ENCODE data around the gene XAGE2. TPM values are rescaled to one million over a fixed set of nuclear protein-coding genes. Genes with fewer than 3 reads are reported as not detected.

The XAGE2 gene
- total and polyA plus RNA-seq, 9 of the 15 experiments (the other 6 are each of a cell fraction or from before 2014, with no cell fraction given) = 0.14 to 0.36 (median 0.21) TPM; not detected in 6

DNA sequence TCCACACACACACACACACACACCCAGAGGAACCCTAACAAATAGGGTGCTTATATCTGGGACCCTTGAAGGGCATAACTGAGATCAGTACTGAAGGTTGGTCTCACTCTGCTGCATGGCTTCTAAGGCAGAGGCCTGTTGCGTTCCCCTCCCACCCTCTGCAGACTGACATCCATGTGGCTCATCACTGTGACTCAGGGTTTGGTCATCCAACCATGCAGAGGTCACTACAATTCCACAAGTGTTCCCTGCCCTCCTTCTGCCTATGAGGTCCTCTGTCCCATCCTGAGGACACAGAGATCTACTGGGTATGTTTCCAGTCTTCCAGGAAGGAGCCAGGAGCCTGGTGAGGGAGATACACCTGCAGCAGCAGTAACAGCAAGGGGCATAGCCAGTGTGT lies 55.8 kb downstream of the XAGE2 start:
- no peak overlapping the region for H2AFZ ChIP-seq (ENCODE audit: low read depth, low read length)
- CTCF ChIA-PET (ENCODE audit: low intra/inter-chr PET ratio) = no interaction called here
- DNase-seq (ENCODE audit: extremely low read depth in 1 of 4, low spot score in 3 of 4) = no peak
- no peaks in the 10 kb centered on the region for H3K79me2 ChIP-seq (ENCODE audit: control insufficient read depth, insufficient read depth, low read length)
- no peaks in the 10 kb centered on the region for H3K9me3 ChIP-seq (replicated peaks; ENCODE audit: control insufficient read depth, insufficient read depth, low read depth, low read length)
- intact Hi-C loops (cut with micrococcal nuclease) = no loop called here
- WGBS (ENCODE audit: insufficient coverage, low coverage, missing lambda C conversion rate) = 0% methylated on average over 1 of the region's 1 CpG
- H3K4me1 ChIP-seq (replicated peaks in 1 of 2; ENCODE audit: control insufficient read depth in 2 of 2, insufficient read depth in 2 of 2, low read length in 2 of 2) = no peaks in the 10 kb centered on the region; a peak in 1 of 5 replicates
- H3K36me3 ChIP-seq (ENCODE audit: control insufficient read depth, insufficient read depth, low read length) = no peaks in the 10 kb centered on the region
- POLR2A ChIA-PET = no interaction called here
- H3K9ac ChIP-seq (ENCODE audit: insufficient read depth in 1 of 2, low read depth in 2 of 2, low read length in 2 of 2) = no peak overlapping the region
- no peak overlapping the region for H3K4me2 ChIP-seq (ENCODE audit: insufficient read depth, low read length)
- peaks cover 0 to 16% of the 10 kb centered on the region in 2 experiments; a peak in 2 of 5 replicates for H3K27me3 ChIP-seq (ENCODE audit: control insufficient read depth in 2 of 2, insufficient read depth in 2 of 2, low read length in 2 of 2)
- no peaks in the 10 kb centered on the region for H3K9me1 ChIP-seq (ENCODE audit: control insufficient read depth, insufficient read depth, low read length)
- no peak for ATAC-seq
- no peaks in the 10 kb centered on the region for H4K20me1 ChIP-seq (replicated peaks; ENCODE audit: control insufficient read depth, insufficient read depth, low read length)
- BruUV-seq (replicated peaks) = no TSS peak
- TF ChIP-seq, protein P1, sequence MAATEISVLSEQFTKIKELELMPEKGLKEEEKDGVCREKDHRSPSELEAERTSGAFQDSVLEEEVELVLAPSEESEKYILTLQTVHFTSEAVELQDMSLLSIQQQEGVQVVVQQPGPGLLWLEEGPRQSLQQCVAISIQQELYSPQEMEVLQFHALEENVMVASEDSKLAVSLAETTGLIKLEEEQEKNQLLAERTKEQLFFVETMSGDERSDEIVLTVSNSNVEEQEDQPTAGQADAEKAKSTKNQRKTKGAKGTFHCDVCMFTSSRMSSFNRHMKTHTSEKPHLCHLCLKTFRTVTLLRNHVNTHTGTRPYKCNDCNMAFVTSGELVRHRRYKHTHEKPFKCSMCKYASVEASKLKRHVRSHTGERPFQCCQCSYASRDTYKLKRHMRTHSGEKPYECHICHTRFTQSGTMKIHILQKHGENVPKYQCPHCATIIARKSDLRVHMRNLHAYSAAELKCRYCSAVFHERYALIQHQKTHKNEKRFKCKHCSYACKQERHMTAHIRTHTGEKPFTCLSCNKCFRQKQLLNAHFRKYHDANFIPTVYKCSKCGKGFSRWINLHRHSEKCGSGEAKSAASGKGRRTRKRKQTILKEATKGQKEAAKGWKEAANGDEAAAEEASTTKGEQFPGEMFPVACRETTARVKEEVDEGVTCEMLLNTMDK (IDR thresholded peaks at IDR 0.05; ENCODE audit: borderline replicate concordance, insufficient read depth, low read depth, low read length, poor library complexity, severe bottlenecking) = no peak
- peak; percentile 77 for TF ChIP-seq FOSL1 (tag; conservative IDR thresholded peaks at IDR 0.05)
- TF ChIP-seq KDM4B (IDR thresholded peaks at IDR 0.05; ENCODE audit: borderline replicate concordance in 2 of 2, low read depth in 1 of 2) = no peak
- no peak for TF ChIP-seq ZHX1 (conservative IDR thresholded peaks at IDR 0.05; ENCODE audit: low read length)
- no peak overlapping the region for H3K27ac ChIP-seq (ENCODE audit: extremely low read depth, low read depth, low read length)
- H3K4me3 ChIP-seq = no peak overlapping the region
- no peak for FAIRE-seq
- in situ Hi-C loops (cut with MboI) = no loop called here

Small RNA genes within 50 kb of the gene (microRNA-seq; reads per million reads assigned to microRNA genes)
- gene MIR8088 (ENCODE audit: borderline microRNAs expressed) = not detected

Small RNA genes within 50 kb of the gene (small RNA-seq; reads per million reads assigned to genes)
- gene MIR8088 = not detected

Other genes starting within 250 kb of the XAGE2 start
- not detected in 2 replicates for gene MAGED4, start 184.1 kb upstream of the XAGE2 start, total RNA-seq (2014; rRNA removed)
- gene MAGED4, start 184.1 kb upstream of the XAGE2 start, total RNA-seq (2014; rRNA removed; fragmentation: Illumina TruSeq; extraction: Trizol) = not detected in 2 replicates
- gene MAGED4, start 184.1 kb upstream of the XAGE2 start, total RNA-seq (2015; rRNA removed; fragmentation: Illumina TruSeq; extraction: Trizol) = not detected in 2 replicates
- not detected in 2 replicates for gene MAGED4, start 184.1 kb upstream of the XAGE2 start, total RNA-seq (2021)
- not detected in 2 replicates for gene MAGED4, start 184.1 kb upstream of the XAGE2 start, polyA plus RNA-seq (2011; rRNA removed)
- not detected in 2 replicates for gene MAGED4, start 184.1 kb upstream of the XAGE2 start, polyA plus RNA-seq (2014; fragmentation: Illumina TruSeq; extraction: Trizol)
- not detected for gene MAGED4, start 184.1 kb upstream of the XAGE2 start, polyA plus RNA-seq (2014; fragmentation: Nextera tagmentation; extraction: Ambion mirVana)
- not detected in 2 replicates for gene MAGED4, start 184.1 kb upstream of the XAGE2 start, polyA plus RNA-seq (2014; rRNA removed)
- gene XAGE1A, start 126.8 kb downstream of the XAGE2 start, total RNA-seq (2014; rRNA removed) = 21.1 TPM in 1 of 2 replicates, not detected in the other
- gene XAGE1A, start 126.8 kb downstream of the XAGE2 start, total RNA-seq (2014; rRNA removed; fragmentation: Illumina TruSeq; extraction: Trizol) = 306 and 391 TPM in 2 replicates
- 404 and 557 TPM in 2 replicates for gene XAGE1A, start 126.8 kb downstream of the XAGE2 start, total RNA-seq (2015; rRNA removed; fragmentation: Illumina TruSeq; extraction: Trizol)
- 58.9 and 59.0 TPM in 2 replicates for gene XAGE1A, start 126.8 kb downstream of the XAGE2 start, total RNA-seq (2021)
- gene XAGE1A, start 126.8 kb downstream of the XAGE2 start, polyA plus RNA-seq (2011; rRNA removed) = 6.0 and 147 TPM in 2 replicates
- gene XAGE1A, start 126.8 kb downstream of the XAGE2 start, polyA plus RNA-seq (2014; fragmentation: Illumina TruSeq; extraction: Trizol) = 291 and 401 TPM in 2 replicates
- 100 to 1,000 TPM; 672 to 715 TPM for gene XAGE1A, start 126.8 kb downstream of the XAGE2 start, polyA plus RNA-seq (2014; fragmentation: Nextera tagmentation; extraction: Ambion mirVana)
- gene XAGE1A, start 126.8 kb downstream of the XAGE2 start, polyA plus RNA-seq (2014; rRNA removed) = 227 and 444 TPM in 2 replicates
- gene XAGE1B, start 148.0 kb downstream of the XAGE2 start, total RNA-seq (2014; rRNA removed) = 373 and 377 TPM in 2 replicates
- gene XAGE1B, start 148.0 kb downstream of the XAGE2 start, total RNA-seq (2014; rRNA removed; fragmentation: Illumina TruSeq; extraction: Trizol) = 149 and 222 TPM in 2 replicates
- 3.1 and 134 TPM in 2 replicates for gene XAGE1B, start 148.0 kb downstream of the XAGE2 start, total RNA-seq (2015; rRNA removed; fragmentation: Illumina TruSeq; extraction: Trizol)
- 88.3 and 105 TPM in 2 replicates for gene XAGE1B, start 148.0 kb downstream of the XAGE2 start, total RNA-seq (2021)
- 6.1 and 48.6 TPM in 2 replicates for gene XAGE1B, start 148.0 kb downstream of the XAGE2 start, polyA plus RNA-seq (2011; rRNA removed)
- gene XAGE1B, start 148.0 kb downstream of the XAGE2 start, polyA plus RNA-seq (2014; fragmentation: Illumina TruSeq; extraction: Trizol) = 87.4 and 382 TPM in 2 replicates
- gene XAGE1B, start 148.0 kb downstream of the XAGE2 start, polyA plus RNA-seq (2014; fragmentation: Nextera tagmentation; extraction: Ambion mirVana) = 100 to 1,000 TPM; 103 to 128 TPM
- 105 and 232 TPM in 2 replicates for gene XAGE1B, start 148.0 kb downstream of the XAGE2 start, polyA plus RNA-seq (2014; rRNA removed)